ENCODE results near the gene CPNE5.

Gene CPNE5

GRCh38 chr6:36717231-36717825, 121.9 kb downstream of the CPNE5 start:
- CTCF ChIA-PET = interaction anchor here (0.9 to 1.1 kb wide), 2 partner anchors 14 to 34 kb away, joined by 3 read pairs; no protein-coding TSS in a partner anchor
- no peak for DNase-seq
- H3K4me3 ChIP-seq (ENCODE audit: control insufficient read depth in 1 of 7, extremely low read depth in 1 of 7, insufficient read depth in 4 of 7, low read depth in 2 of 7, low read length in 6 of 7) = no peak overlapping the region
- H3K36me3 ChIP-seq (ENCODE audit: control insufficient read depth in 4 of 4, insufficient read depth in 4 of 4, low read length in 3 of 4) = peaks cover 0 to 18% (median 6%) of the 10 kb centered on the region in 4 experiments
- peaks cover 0 to 6% (median 0%) of the 10 kb centered on the region in 4 experiments for H3K4me1 ChIP-seq (ENCODE audit: control extremely low read depth in 1 of 4, control insufficient read depth in 4 of 4, insufficient read depth in 4 of 4, low read length in 3 of 4)
- POLR2A ChIA-PET = no interaction called here
- no peaks in the 10 kb centered on the region for H3K9me3 ChIP-seq (ENCODE audit: control extremely low read depth in 1 of 5, control insufficient read depth in 4 of 5, insufficient read depth in 2 of 5, low read depth in 1 of 5, low read length in 4 of 5)
- whole genome bisulfite sequencing (ENCODE audit: insufficient coverage) = 89% methylated on average over 12 of the region's 13 CpGs
- H3K27me3 ChIP-seq (replicated peaks in 2 of 5; ENCODE audit: control insufficient read depth in 4 of 5, insufficient read depth in 5 of 5, low read length in 4 of 5) = no peaks in the 10 kb centered on the region
- H3K27ac ChIP-seq (ENCODE audit: insufficient read depth in 1 of 2, low read depth in 1 of 2, low read length in 2 of 2, poor library complexity in 1 of 2, severe bottlenecking in 2 of 2) = no peak overlapping the region

GRCh38 chr6:36716476-36717093, 122.7 kb downstream of the CPNE5 start:
- peaks cover 0 to 18% (median 6%) of the 10 kb centered on the region in 4 experiments for H3K36me3 ChIP-seq (ENCODE audit: control insufficient read depth in 4 of 4, insufficient read depth in 4 of 4, low read length in 3 of 4)
- no peaks in the 10 kb centered on the region for H3K4me1 ChIP-seq (ENCODE audit: control extremely low read depth in 1 of 4, control insufficient read depth in 4 of 4, insufficient read depth in 4 of 4, low read length in 3 of 4)
- no peak overlapping the region for H3K4me3 ChIP-seq (ENCODE audit: control insufficient read depth in 1 of 7, extremely low read depth in 1 of 7, insufficient read depth in 4 of 7, low read depth in 2 of 7, low read length in 6 of 7)
- H3K27me3 ChIP-seq (replicated peaks in 2 of 5; ENCODE audit: control insufficient read depth in 4 of 5, insufficient read depth in 5 of 5, low read length in 4 of 5) = no peaks in the 10 kb centered on the region
- no peak overlapping the region for H3K27ac ChIP-seq (ENCODE audit: insufficient read depth in 1 of 2, low read depth in 1 of 2, low read length in 2 of 2, poor library complexity in 1 of 2, severe bottlenecking in 2 of 2)
- H3K9me3 ChIP-seq (ENCODE audit: control extremely low read depth in 1 of 5, control insufficient read depth in 4 of 5, insufficient read depth in 2 of 5, low read depth in 1 of 5, low read length in 4 of 5) = no peaks in the 10 kb centered on the region
- CTCF ChIA-PET = interaction anchor here (0.6 to 1.1 kb wide), 3 partner anchors 14 to 681 kb away, joined by 3 read pairs; no protein-coding TSS in a partner anchor
- DNase-seq = no peak
- WGBS (ENCODE audit: insufficient coverage) = 100% methylated on average over 1 of the region's 8 CpGs
- POLR2A ChIA-PET = no interaction called here

- CTCF ChIA-PET = interaction anchor here (0.7 kb wide), 1 partner anchor 9 kb away, joined by 3 read pairs; no protein-coding TSS in a partner anchor
- 92% methylated on average over 6 of the region's 7 CpGs for WGBS (ENCODE audit: insufficient coverage)
Observed at GRCh38 chr6:36715469-36715868, 123.8 kb downstream of the CPNE5 start.

GRCh38 chr6:36714511-36714910, 124.7 kb downstream of the CPNE5 start:
- no peaks in the 10 kb centered on the region for H3K27me3 ChIP-seq (replicated peaks in 2 of 5; ENCODE audit: control insufficient read depth in 4 of 5, insufficient read depth in 5 of 5, low read length in 4 of 5)
- POLR2A ChIA-PET = no interaction called here
- peaks cover 0 to 16% (median 6%) of the 10 kb centered on the region in 4 experiments for H3K36me3 ChIP-seq (ENCODE audit: control insufficient read depth in 4 of 4, insufficient read depth in 4 of 4, low read length in 3 of 4)
- H3K4me1 ChIP-seq (ENCODE audit: control extremely low read depth in 1 of 4, control insufficient read depth in 4 of 4, insufficient read depth in 4 of 4, low read length in 3 of 4) = no peaks in the 10 kb centered on the region
- H3K9me3 ChIP-seq (ENCODE audit: control extremely low read depth in 1 of 5, control insufficient read depth in 4 of 5, insufficient read depth in 2 of 5, low read depth in 1 of 5, low read length in 4 of 5) = no peaks in the 10 kb centered on the region
- no peak for DNase-seq
- H3K4me3 ChIP-seq (ENCODE audit: control insufficient read depth in 1 of 7, extremely low read depth in 1 of 7, insufficient read depth in 4 of 7, low read depth in 2 of 7, low read length in 6 of 7) = no peak overlapping the region
- no peak overlapping the region for H3K27ac ChIP-seq (ENCODE audit: insufficient read depth in 1 of 2, low read depth in 1 of 2, low read length in 2 of 2, poor library complexity in 1 of 2, severe bottlenecking in 2 of 2)
- CTCF ChIA-PET = no interaction called here
- WGBS (ENCODE audit: insufficient coverage) = 95% methylated on average over 10 of the region's 10 CpGs

More at GRCh38 chr6:36715469-36715868, 123.8 kb downstream of the CPNE5 start:
- H3K4me3 ChIP-seq (ENCODE audit: control insufficient read depth in 1 of 7, extremely low read depth in 1 of 7, insufficient read depth in 4 of 7, low read depth in 2 of 7, low read length in 6 of 7) = no peak overlapping the region
- DNase-seq = no peak
- H3K4me1 ChIP-seq (ENCODE audit: control extremely low read depth in 1 of 4, control insufficient read depth in 4 of 4, insufficient read depth in 4 of 4, low read length in 3 of 4) = no peaks in the 10 kb centered on the region
- no peaks in the 10 kb centered on the region for H3K9me3 ChIP-seq (ENCODE audit: control extremely low read depth in 1 of 5, control insufficient read depth in 4 of 5, insufficient read depth in 2 of 5, low read depth in 1 of 5, low read length in 4 of 5)
- no peaks in the 10 kb centered on the region for H3K27me3 ChIP-seq (replicated peaks in 2 of 5; ENCODE audit: control insufficient read depth in 4 of 5, insufficient read depth in 5 of 5, low read length in 4 of 5)
- H3K27ac ChIP-seq (ENCODE audit: insufficient read depth in 1 of 2, low read depth in 1 of 2, low read length in 2 of 2, poor library complexity in 1 of 2, severe bottlenecking in 2 of 2) = no peak overlapping the region
- H3K36me3 ChIP-seq (ENCODE audit: control insufficient read depth in 4 of 4, insufficient read depth in 4 of 4, low read length in 3 of 4) = peaks cover 0 to 16% (median 6%) of the 10 kb centered on the region in 4 experiments
- POLR2A ChIA-PET = no interaction called here

GRCh38 chr6:36713846-36714245, 125.4 kb downstream of the CPNE5 start:
- WGBS (ENCODE audit: insufficient coverage) = 94% methylated on average over 5 of the region's 8 CpGs
- no peak overlapping the region for H3K27ac ChIP-seq (ENCODE audit: insufficient read depth in 1 of 2, low read depth in 1 of 2, low read length in 2 of 2, poor library complexity in 1 of 2, severe bottlenecking in 2 of 2)
- ChIA-PET CTCF (no interaction called here), POLR2A (no interaction called here)
- peaks cover 0 to 12% (median 6%) of the 10 kb centered on the region in 4 experiments for H3K36me3 ChIP-seq (ENCODE audit: control insufficient read depth in 4 of 4, insufficient read depth in 4 of 4, low read length in 3 of 4)
- no peak overlapping the region for H3K4me3 ChIP-seq (ENCODE audit: control insufficient read depth in 1 of 7, extremely low read depth in 1 of 7, insufficient read depth in 4 of 7, low read depth in 2 of 7, low read length in 6 of 7)
- no peaks in the 10 kb centered on the region for H3K27me3 ChIP-seq (replicated peaks in 2 of 5; ENCODE audit: control insufficient read depth in 4 of 5, insufficient read depth in 5 of 5, low read length in 4 of 5)
- H3K4me1 ChIP-seq (ENCODE audit: control extremely low read depth in 1 of 4, control insufficient read depth in 4 of 4, insufficient read depth in 4 of 4, low read length in 3 of 4) = no peaks in the 10 kb centered on the region
- DNase-seq = no peak
- no peaks in the 10 kb centered on the region for H3K9me3 ChIP-seq (ENCODE audit: control extremely low read depth in 1 of 5, control insufficient read depth in 4 of 5, insufficient read depth in 2 of 5, low read depth in 1 of 5, low read length in 4 of 5)

- no peaks in the 10 kb centered on the region for H3K27me3 ChIP-seq (replicated peaks in 2 of 5; ENCODE audit: control insufficient read depth in 4 of 5, insufficient read depth in 5 of 5, low read length in 4 of 5)
- H3K9me3 ChIP-seq (ENCODE audit: control extremely low read depth in 1 of 5, control insufficient read depth in 4 of 5, insufficient read depth in 2 of 5, low read depth in 1 of 5, low read length in 4 of 5) = no peaks in the 10 kb centered on the region
- ChIA-PET CTCF (interaction anchor here (0.6 kb wide), 1 partner anchor 98 kb away, joined by 3 read pairs; no protein-coding TSS in a partner anchor), POLR2A (no interaction called here)
- H3K4me3 ChIP-seq (ENCODE audit: control insufficient read depth in 1 of 7, extremely low read depth in 1 of 7, insufficient read depth in 4 of 7, low read depth in 2 of 7, low read length in 6 of 7) = no peak overlapping the region
- peaks cover 0 to 8% (median 5%) of the 10 kb centered on the region in 4 experiments for H3K36me3 ChIP-seq (ENCODE audit: control insufficient read depth in 4 of 4, insufficient read depth in 4 of 4, low read length in 3 of 4)
- no peak overlapping the region for H3K27ac ChIP-seq (ENCODE audit: insufficient read depth in 1 of 2, low read depth in 1 of 2, low read length in 2 of 2, poor library complexity in 1 of 2, severe bottlenecking in 2 of 2)
- 97% methylated on average over 4 of the region's 4 CpGs for WGBS (ENCODE audit: insufficient coverage)
- H3K4me1 ChIP-seq (ENCODE audit: control extremely low read depth in 1 of 4, control insufficient read depth in 4 of 4, insufficient read depth in 4 of 4, low read length in 3 of 4) = no peaks in the 10 kb centered on the region
- no peak for DNase-seq
Observed at GRCh38 chr6:36712816-36713215, 126.4 kb downstream of the CPNE5 start.

- CTCF ChIA-PET = interaction anchor here (1.2 to 2.4 kb wide), 6 partner anchors 16 to 97 kb away, joined by 3 to 8 read pairs (median 4); no protein-coding TSS in a partner anchor
- DNase-seq = no peak
- POLR2A ChIA-PET = no interaction called here
- Histone ChIP-seq H3K4me3 (ENCODE audit: control insufficient read depth in 1 of 7, extremely low read depth in 1 of 7, insufficient read depth in 4 of 7, low read depth in 2 of 7, low read length in 6 of 7) (no peak overlapping the region), H3K27me3 (replicated peaks in 2 of 5; ENCODE audit: control insufficient read depth in 4 of 5, insufficient read depth in 5 of 5, low read length in 4 of 5) (no peaks in the 10 kb centered on the region), H3K36me3 (ENCODE audit: control insufficient read depth in 4 of 4, insufficient read depth in 4 of 4, low read length in 3 of 4) (peaks cover 0 to 3% (median 2%) of the 10 kb centered on the region in 4 experiments), H3K9me3 (ENCODE audit: control extremely low read depth in 1 of 5, control insufficient read depth in 4 of 5, insufficient read depth in 2 of 5, low read depth in 1 of 5, low read length in 4 of 5) (no peaks in the 10 kb centered on the region), H3K27ac (ENCODE audit: insufficient read depth in 1 of 2, low read depth in 1 of 2, low read length in 2 of 2, poor library complexity in 1 of 2, severe bottlenecking in 2 of 2) (no peak overlapping the region), H3K4me1 (ENCODE audit: control extremely low read depth in 1 of 4, control insufficient read depth in 4 of 4, insufficient read depth in 4 of 4, low read length in 3 of 4) (peaks cover 2 to 12% (median 4%) of the 10 kb centered on the region in 4 experiments)
- no CpG with 5 or more reads among the region's 1 CpG for WGBS (ENCODE audit: insufficient coverage)
Observed at GRCh38 chr6:36706339-36706738, 132.9 kb downstream of the CPNE5 start.
